Measurements from ENCODE around the gene CD247. TPM values are rescaled to one million over a fixed set of nuclear protein-coding genes. Genes with fewer than 3 reads are reported as not detected.

The CD247 gene
- total and polyA plus RNA-seq, 2 experiments from 2014 or later, result not detected

- no peak overlapping the region for H3K4me2 ChIP-seq (ENCODE audit: unreplicated experiment)
- no peaks in the 10 kb centered on the region for H4K20me1 ChIP-seq (ENCODE audit: insufficient read depth)
- H3K79me2 ChIP-seq (ENCODE audit: insufficient read depth), result no peaks in the 10 kb centered on the region
- no peaks in the 10 kb centered on the region for H3F3A ChIP-seq (ENCODE audit: insufficient read depth)
- no peaks in the 10 kb centered on the region for H3K36me3 ChIP-seq (ENCODE audit: low read depth)
- H3K27ac ChIP-seq, result no peak overlapping the region
- no peak overlapping the region for H3K4me3 ChIP-seq
- no peak for TF ChIP-seq EZH2 (IDR thresholded peaks at IDR 0.05; ENCODE audit: insufficient read depth, poor library complexity, severe bottlenecking)
- TF ChIP-seq EZH2phosphoT487 (IDR thresholded peaks at IDR 0.05; ENCODE audit: insufficient read depth, low read depth), result no peak
- 66% methylated on average over 19 of the region's 19 CpGs for WGBS, 2 experiments (ENCODE audit: low coverage in 1 of 2, low lambda C conversion rate in 2 of 2, missing lambda C conversion rate in 2 of 2)
- H3K9me3 ChIP-seq (ENCODE audit: low read depth), result no peaks in the 10 kb centered on the region
- no peak for DNase-seq
- in situ Hi-C loops (cut with MboI), result no loop called here
- H3K9me2 ChIP-seq (ENCODE audit: insufficient read depth), result no peaks in the 10 kb centered on the region
- no peak overlapping the region for H2AFZ ChIP-seq
- H3K27me3 ChIP-seq (replicated peaks; ENCODE audit: insufficient read depth), result peaks cover 34% of the 10 kb centered on the region; the same call in 1 of the 2 replicates
- no peak overlapping the region for H3K9ac ChIP-seq
- no peaks in the 10 kb centered on the region for H3K4me1 ChIP-seq (ENCODE audit: insufficient read depth)
These were observed 1.6 kb downstream of the CD247 start for GRCh38 chr1:167516404-167517388.

GRCh38 chr1:167515893-167516321, 2.4 kb downstream of the CD247 start:
- no peak overlapping the region for H3K9ac ChIP-seq
- H3K4me2 ChIP-seq (ENCODE audit: unreplicated experiment), result no peak overlapping the region
- H3K36me3 ChIP-seq (ENCODE audit: low read depth), result no peaks in the 10 kb centered on the region
- H4K20me1 ChIP-seq (ENCODE audit: insufficient read depth), result no peaks in the 10 kb centered on the region
- no peaks in the 10 kb centered on the region for H3K9me3 ChIP-seq (ENCODE audit: low read depth)
- H3F3A ChIP-seq (ENCODE audit: insufficient read depth), result no peaks in the 10 kb centered on the region
- H3K79me2 ChIP-seq (ENCODE audit: insufficient read depth), result no peaks in the 10 kb centered on the region
- peaks cover 34% of the 10 kb centered on the region; the same call in 1 of the 2 replicates for H3K27me3 ChIP-seq (replicated peaks; ENCODE audit: insufficient read depth)
- WGBS, 2 experiments (ENCODE audit: low coverage in 1 of 2, low lambda C conversion rate in 2 of 2, missing lambda C conversion rate in 2 of 2), result 47 to 53% methylated on average over 4 of the region's 4 CpGs
- no peak overlapping the region for H2AFZ ChIP-seq
- no peak overlapping the region for H3K27ac ChIP-seq
- no peaks in the 10 kb centered on the region for H3K9me2 ChIP-seq (ENCODE audit: insufficient read depth)
- no peaks in the 10 kb centered on the region for H3K4me1 ChIP-seq (ENCODE audit: insufficient read depth)
- TF ChIP-seq EZH2 (IDR thresholded peaks at IDR 0.05; ENCODE audit: insufficient read depth, poor library complexity, severe bottlenecking) (no peak), EZH2phosphoT487 (IDR thresholded peaks at IDR 0.05; ENCODE audit: insufficient read depth, low read depth) (no peak)
- H3K4me3 ChIP-seq, result no peak overlapping the region
- DNase-seq, result no peak
- in situ Hi-C loops (cut with MboI), result no loop called here

GRCh38 chr1:167515461-167515860, 2.9 kb downstream of the CD247 start:
- no peak overlapping the region for H3K27ac ChIP-seq
- no peaks in the 10 kb centered on the region for H3K4me1 ChIP-seq (ENCODE audit: insufficient read depth)
- DNase-seq, result no peak
- H3K9ac ChIP-seq, result no peak overlapping the region
- no peak overlapping the region for H3K4me2 ChIP-seq (ENCODE audit: unreplicated experiment)
- TF ChIP-seq EZH2phosphoT487 (IDR thresholded peaks at IDR 0.05; ENCODE audit: insufficient read depth, low read depth) (no peak), EZH2 (IDR thresholded peaks at IDR 0.05; ENCODE audit: insufficient read depth, poor library complexity, severe bottlenecking) (no peak)
- H3K4me3 ChIP-seq, result no peak overlapping the region
- H3F3A ChIP-seq (ENCODE audit: insufficient read depth), result no peaks in the 10 kb centered on the region
- H2AFZ ChIP-seq, result no peak overlapping the region
- H3K79me2 ChIP-seq (ENCODE audit: insufficient read depth), result no peaks in the 10 kb centered on the region
- peaks cover 32% of the 10 kb centered on the region; the same call in 1 of the 2 replicates for H3K27me3 ChIP-seq (replicated peaks; ENCODE audit: insufficient read depth)
- 66 to 74% methylated on average over 3 of the region's 3 CpGs for WGBS, 2 experiments (ENCODE audit: low coverage in 1 of 2, low lambda C conversion rate in 2 of 2, missing lambda C conversion rate in 2 of 2)
- H3K36me3 ChIP-seq (ENCODE audit: low read depth), result no peaks in the 10 kb centered on the region
- H3K9me2 ChIP-seq (ENCODE audit: insufficient read depth), result no peaks in the 10 kb centered on the region
- no peaks in the 10 kb centered on the region for H3K9me3 ChIP-seq (ENCODE audit: low read depth)
- no peaks in the 10 kb centered on the region for H4K20me1 ChIP-seq (ENCODE audit: insufficient read depth)
- in situ Hi-C loops (cut with MboI), result no loop called here

GRCh38 chr1:167514288-167514687, 4.0 kb downstream of the CD247 start:
- no peak for TF ChIP-seq EZH2 (IDR thresholded peaks at IDR 0.05; ENCODE audit: insufficient read depth, poor library complexity, severe bottlenecking)
- Histone ChIP-seq H3K9me2 (ENCODE audit: insufficient read depth) (no peaks in the 10 kb centered on the region), H2AFZ (no peak overlapping the region), H4K20me1 (ENCODE audit: insufficient read depth) (no peaks in the 10 kb centered on the region), H3K9ac (no peak overlapping the region), H3K4me1 (ENCODE audit: insufficient read depth) (no peaks in the 10 kb centered on the region), H3F3A (ENCODE audit: insufficient read depth) (no peaks in the 10 kb centered on the region), H3K27ac (no peak overlapping the region), H3K9me3 (ENCODE audit: low read depth) (no peaks in the 10 kb centered on the region), H3K79me2 (ENCODE audit: insufficient read depth) (no peaks in the 10 kb centered on the region), H3K4me3 (no peak overlapping the region), H3K27me3 (replicated peaks; ENCODE audit: insufficient read depth) (peaks cover 21% of the 10 kb centered on the region; the same call in 1 of the 2 replicates), H3K36me3 (ENCODE audit: low read depth) (no peaks in the 10 kb centered on the region), H3K4me2 (ENCODE audit: unreplicated experiment) (no peak overlapping the region)
- DNase-seq, result no peak
- WGBS, 2 experiments (ENCODE audit: low coverage in 1 of 2, low lambda C conversion rate in 2 of 2, missing lambda C conversion rate in 2 of 2), result 74 to 80% methylated on average over 9 of the region's 9 CpGs
- in situ Hi-C loops (cut with MboI), result no loop called here

Data from GM23248 (cell line).